Subcutaneous abdominal adipose tissue (tissue), 5 donors: ENCODE measurements around the gene TMEM97.
"Not testable (repeated sequence)": the region's sequence is repeated elsewhere in the genome, so short reads cannot be mapped to it uniquely, and the experiment has no call there.

ENCODE experiments used
- H3K27ac ChIP-seq: one replicate; pipeline ENCODE4 v1.7.0; 2013; ENCODE audit warnings: low read depth, mild to moderate bottlenecking, inconsistent platforms, low read length, moderate library complexity
- H3K27me3 ChIP-seq, 5 donors: one replicate each; pipeline ENCODE4 v1.7.0; 2013; ENCODE audit warnings: low read length in 5 of 5, inconsistent platforms in 1 of 5; ENCODE audit not compliant: control insufficient read depth in 5 of 5, insufficient read depth in 4 of 5
- H3K36me3 ChIP-seq, 5 donors: one replicate each; pipeline ENCODE4 v1.7.0; 2013; ENCODE audit warnings: low read length in 5 of 5; ENCODE audit not compliant: control insufficient read depth in 5 of 5, insufficient read depth in 5 of 5
- H3K4me1 ChIP-seq, 5 donors: one replicate each; pipeline ENCODE4 v1.7.0; 2013; ENCODE audit warnings: low read length in 5 of 5, mild to moderate bottlenecking in 3 of 5, moderate library complexity in 1 of 5; ENCODE audit not compliant: control insufficient read depth in 5 of 5, insufficient read depth in 5 of 5
- H3K4me3 ChIP-seq, 5 donors: one replicate each; pipeline ENCODE4 v1.7.0; 2013; ENCODE audit warnings: low read length in 5 of 5, low read depth in 1 of 5
- H3K9ac ChIP-seq, 5 donors: one replicate each; pipeline ENCODE4 v1.7.0; 2013; ENCODE audit warnings: low read length in 5 of 5, mild to moderate bottlenecking in 4 of 5, moderate library complexity in 3 of 5
- H3K9me3 ChIP-seq, 5 donors: one replicate each; pipeline ENCODE4 v1.7.0; 2013; ENCODE audit warnings: low read length in 5 of 5; ENCODE audit not compliant: control insufficient read depth in 5 of 5
- donor health status: healthy.
- donor health status: healthy.
- donor health status: healthy.
- donor health status: healthy.
- donor health status: healthy.

The TMEM97 gene

DNA sequence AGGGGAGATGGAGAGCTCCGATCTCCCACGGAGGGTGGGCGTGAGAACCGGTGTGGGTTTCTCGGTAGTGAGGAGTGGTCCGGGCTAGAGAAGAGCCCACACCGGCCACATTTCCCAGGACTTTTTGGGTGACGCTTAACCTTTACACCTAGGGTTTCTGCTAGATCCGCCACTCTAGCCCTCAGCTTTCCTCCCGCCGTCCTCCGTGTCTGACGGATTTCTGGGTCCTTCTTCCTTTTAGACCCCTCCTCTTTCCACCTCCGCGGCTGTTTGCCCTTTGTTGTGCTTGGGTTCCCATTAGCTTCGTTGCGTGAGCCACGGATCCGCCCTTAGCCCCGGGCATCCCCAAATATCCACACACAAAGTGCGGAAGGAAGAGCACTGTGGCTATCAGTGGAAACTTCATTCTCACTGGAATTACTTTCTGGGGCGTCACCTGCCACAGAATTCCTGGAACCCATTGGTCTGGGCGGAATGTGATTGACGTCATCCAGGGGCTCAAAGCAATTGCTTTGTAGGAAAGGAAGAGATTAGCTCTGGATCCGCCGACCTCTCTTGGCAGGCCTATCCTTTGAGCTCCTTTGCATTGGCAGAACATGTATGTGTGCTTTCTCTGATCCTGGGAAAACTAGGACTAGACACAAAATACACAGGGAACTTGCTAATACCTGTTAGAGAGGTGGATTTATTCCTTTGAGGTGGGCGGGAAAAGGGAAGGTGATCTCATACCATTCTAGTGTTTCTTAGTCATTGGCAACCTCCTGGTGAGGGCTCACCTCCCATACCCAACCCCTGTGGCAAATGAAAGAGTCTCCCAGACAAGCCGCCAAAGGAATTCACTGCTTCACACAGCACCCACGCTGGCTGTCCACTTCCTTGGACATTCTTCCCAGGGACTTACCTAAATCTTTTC is 17.2 kb downstream of the TMEM97 start:
- H3K36me3 ChIP-seq, result peaks cover 0 to 30% (median 29%) of the 10 kb centered on the region in 5 donors
- no peaks in the 10 kb centered on the region for H3K27me3 ChIP-seq
- no peaks in the 10 kb centered on the region for H3K9me3 ChIP-seq
- peak overlapping the region; percentile 89 to 96 (median 94) for H3K9ac ChIP-seq
- peak overlapping the region; percentile 93 for H3K27ac ChIP-seq
- peaks cover 18 to 55% (median 37%) of the 10 kb centered on the region in 5 donors for H3K4me1 ChIP-seq
- peak overlapping the region; percentile 90 to 95 (median 94) for H3K4me3 ChIP-seq

DNA sequence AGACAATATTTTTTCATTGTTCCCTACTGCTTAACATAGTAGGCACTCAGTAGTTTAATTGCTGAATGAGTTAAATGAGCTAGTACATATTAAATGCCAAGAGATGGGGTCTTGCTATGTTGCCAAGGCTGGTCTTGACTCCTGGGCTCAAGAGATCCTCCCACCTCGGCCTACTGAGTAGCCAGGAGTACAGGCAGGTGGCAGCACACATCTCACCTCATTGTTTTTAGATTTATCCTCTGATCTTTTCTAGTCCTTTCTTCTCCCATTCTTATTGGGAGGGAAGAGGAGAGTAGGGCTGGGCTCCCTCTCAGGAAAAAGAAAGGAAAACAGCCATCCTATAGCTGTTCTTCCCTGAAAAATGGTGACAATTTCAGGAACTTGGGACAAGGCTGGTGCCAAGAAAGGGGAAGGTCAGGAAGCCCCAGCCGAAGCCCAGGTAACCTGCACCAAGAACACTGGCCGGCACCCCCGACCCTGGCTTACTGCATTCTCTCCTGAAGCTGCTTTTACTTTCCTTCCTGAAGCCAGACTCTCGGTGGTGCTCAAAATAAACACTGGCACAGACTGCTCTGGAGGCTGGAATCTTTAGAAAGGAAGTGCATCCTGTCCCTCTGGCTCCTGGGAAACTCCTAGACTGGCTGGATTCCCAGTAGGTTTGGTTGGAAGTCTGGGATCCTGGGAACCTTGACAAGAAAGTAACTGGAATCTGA is 19.2 kb downstream of the TMEM97 start:
- H3K9ac ChIP-seq, result peak overlapping the region in 3 of 5 donors; percentile 9 to 70 (median 29)
- H3K27me3 ChIP-seq, result no peaks in the 10 kb centered on the region
- H3K4me1 ChIP-seq, result peaks cover 18 to 52% (median 37%) of the 10 kb centered on the region in 5 donors
- H3K36me3 ChIP-seq, result peaks cover 0 to 41% (median 39%) of the 10 kb centered on the region in 5 donors
- peak overlapping the region; percentile 93 for H3K27ac ChIP-seq
- H3K9me3 ChIP-seq, result no peaks in the 10 kb centered on the region
- peak overlapping the region in 3 of 5 donors; percentile 28 to 40 (median 37) for H3K4me3 ChIP-seq

DNA sequence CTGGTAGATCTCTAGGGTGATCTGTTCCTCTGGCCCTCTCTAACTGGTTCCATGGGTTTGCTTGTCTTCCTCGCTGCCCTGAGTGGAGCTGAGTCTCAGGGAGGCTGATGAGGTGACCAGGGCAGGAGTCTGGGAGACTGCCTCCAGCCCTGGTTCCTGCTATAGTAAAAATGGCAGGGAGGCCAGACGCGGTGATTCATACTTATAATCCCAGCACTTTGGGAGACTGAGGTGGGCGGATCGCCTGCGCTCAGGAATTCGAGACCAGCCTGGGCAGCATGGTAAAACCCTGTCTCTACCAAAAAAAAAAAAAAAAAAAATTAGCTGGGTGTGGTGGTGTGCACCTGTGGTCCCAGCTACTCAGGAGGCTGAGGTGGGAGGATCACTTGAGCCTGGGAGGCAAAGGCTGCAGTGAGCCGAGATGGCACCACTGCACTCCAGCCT is 19.8 kb downstream of the TMEM97 start:
- not testable (repeated sequence) for H3K27me3 ChIP-seq, H3K9me3 ChIP-seq
- Histone ChIP-seq H3K4me3 (peak overlapping the region in 1 of 5 donors; percentile 40), H3K36me3 (peaks cover 0 to 46% (median 45%) of the 10 kb centered on the region in 5 donors), H3K27ac (peak overlapping the region; percentile 93), H3K9ac (peak overlapping the region in 3 of 5 donors; percentile 9 to 70 (median 29)), H3K4me1 (peaks cover 18 to 54% (median 31%) of the 10 kb centered on the region in 5 donors)

GRCh38 chr17:28339431-28339830 is 20.4 kb downstream of the TMEM97 start:
- Histone ChIP-seq H3K4me3 (no peak overlapping the region), H3K9me3 (no peaks in the 10 kb centered on the region), H3K4me1 (peaks cover 15 to 51% (median 25%) of the 10 kb centered on the region in 5 donors), H3K9ac (no peak overlapping the region), H3K36me3 (peaks cover 0 to 53% (median 51%) of the 10 kb centered on the region in 5 donors), H3K27ac (no peak overlapping the region), H3K27me3 (no peaks in the 10 kb centered on the region)

- no peaks in the 10 kb centered on the region for H3K9me3 ChIP-seq
- peaks cover 0 to 62% (median 59%) of the 10 kb centered on the region in 5 donors for H3K36me3 ChIP-seq
- H3K27ac ChIP-seq, result no peak overlapping the region
- H3K4me3 ChIP-seq, result no peak overlapping the region
- no peak overlapping the region for H3K9ac ChIP-seq
- peaks cover 10 to 53% (median 22%) of the 10 kb centered on the region in 5 donors for H3K4me1 ChIP-seq
- H3K27me3 ChIP-seq, result no peaks in the 10 kb centered on the region
Observed at GRCh38 chr17:28340374-28340773, 21.4 kb downstream of the TMEM97 start.

GRCh38 chr17:28341516-28341915 is 22.5 kb downstream of the TMEM97 start:
- no peak overlapping the region for H3K9ac ChIP-seq
- H3K27ac ChIP-seq, result no peak overlapping the region

GRCh38 chr17:28342313-28342712 is 23.3 kb downstream of the TMEM97 start:
- H3K27me3 ChIP-seq, result no peaks in the 10 kb centered on the region
- no peak overlapping the region for H3K27ac ChIP-seq
- no peaks in the 10 kb centered on the region for H3K9me3 ChIP-seq
- H3K4me3 ChIP-seq, result no peak overlapping the region
- no peak overlapping the region for H3K9ac ChIP-seq
- H3K36me3 ChIP-seq, result peaks cover 0 to 81% (median 76%) of the 10 kb centered on the region in 5 donors
- H3K4me1 ChIP-seq, result peaks cover 2 to 44% (median 10%) of the 10 kb centered on the region in 5 donors

More at GRCh38 chr17:28341516-28341915, 22.5 kb downstream of the TMEM97 start:
- Histone ChIP-seq H3K4me1 (peaks cover 7 to 47% (median 17%) of the 10 kb centered on the region in 5 donors), H3K9me3 (no peaks in the 10 kb centered on the region), H3K36me3 (peaks cover 0 to 73% (median 69%) of the 10 kb centered on the region in 5 donors), H3K27me3 (no peaks in the 10 kb centered on the region), H3K4me3 (no peak overlapping the region)

DNA sequence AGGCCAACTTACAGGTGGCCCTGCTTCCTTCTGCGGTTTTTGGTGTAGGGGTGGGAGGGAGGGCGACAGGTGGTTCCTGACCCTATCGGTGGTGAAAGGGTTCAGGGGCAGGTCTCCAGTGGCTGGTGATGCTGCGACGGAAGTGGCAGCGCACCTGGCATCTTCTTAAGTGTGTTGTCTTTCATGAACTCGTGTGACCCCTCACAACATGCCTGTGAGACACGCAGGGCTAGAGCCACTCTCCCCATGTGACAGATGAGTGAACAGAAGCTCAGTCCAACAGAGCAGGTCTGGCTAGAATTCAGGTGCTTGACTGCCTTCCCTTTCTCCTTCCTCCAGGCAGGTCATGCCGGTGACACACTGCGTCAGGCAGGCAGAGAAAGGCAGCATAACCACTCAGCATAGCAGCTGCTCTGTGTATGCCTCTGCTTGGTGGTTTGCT is 24.5 kb downstream of the TMEM97 start:
- Histone ChIP-seq H3K9ac (no peak overlapping the region), H3K27ac (no peak overlapping the region), H3K36me3 (peaks cover 0 to 93% (median 88%) of the 10 kb centered on the region in 5 donors), H3K4me3 (no peak overlapping the region), H3K9me3 (no peaks in the 10 kb centered on the region), H3K4me1 (peaks cover 0 to 36% (median 7%) of the 10 kb centered on the region in 5 donors), H3K27me3 (no peaks in the 10 kb centered on the region)

DNA sequence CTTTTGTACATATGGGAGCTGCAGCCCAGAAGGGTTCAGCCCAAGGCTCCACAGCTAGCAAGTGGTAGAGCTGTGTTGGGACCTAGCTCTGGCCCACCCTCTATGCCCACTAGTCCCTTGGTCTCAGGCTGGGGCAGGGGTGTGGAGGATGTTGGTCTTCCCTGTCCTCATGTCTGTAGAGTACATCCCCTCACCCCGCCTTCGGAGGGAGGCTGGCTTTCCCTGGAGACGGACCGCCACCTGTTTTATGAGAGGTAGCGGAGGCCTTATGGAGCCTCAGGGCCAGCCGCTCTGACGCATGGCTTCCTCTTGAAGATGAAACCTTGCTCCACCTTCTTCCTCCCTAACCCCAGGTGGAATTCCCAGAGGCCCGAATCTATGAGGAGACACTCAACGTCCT is 25.0 kb downstream of the TMEM97 start:
- peaks cover 0 to 98% (median 93%) of the 10 kb centered on the region in 5 donors for H3K36me3 ChIP-seq
- no peak overlapping the region for H3K9ac ChIP-seq
- H3K27me3 ChIP-seq, result no peaks in the 10 kb centered on the region
- H3K4me3 ChIP-seq, result no peak overlapping the region
- H3K4me1 ChIP-seq, result peaks cover 0 to 35% (median 7%) of the 10 kb centered on the region in 5 donors
- no peak overlapping the region for H3K27ac ChIP-seq
- H3K9me3 ChIP-seq, result no peaks in the 10 kb centered on the region
